Measurements from ENCODE around the gene ASMTL.

- no peak for TF ChIP-seq POLR2A (IDR thresholded peaks at IDR 0.05)
- TF ChIP-seq, protein P1, sequence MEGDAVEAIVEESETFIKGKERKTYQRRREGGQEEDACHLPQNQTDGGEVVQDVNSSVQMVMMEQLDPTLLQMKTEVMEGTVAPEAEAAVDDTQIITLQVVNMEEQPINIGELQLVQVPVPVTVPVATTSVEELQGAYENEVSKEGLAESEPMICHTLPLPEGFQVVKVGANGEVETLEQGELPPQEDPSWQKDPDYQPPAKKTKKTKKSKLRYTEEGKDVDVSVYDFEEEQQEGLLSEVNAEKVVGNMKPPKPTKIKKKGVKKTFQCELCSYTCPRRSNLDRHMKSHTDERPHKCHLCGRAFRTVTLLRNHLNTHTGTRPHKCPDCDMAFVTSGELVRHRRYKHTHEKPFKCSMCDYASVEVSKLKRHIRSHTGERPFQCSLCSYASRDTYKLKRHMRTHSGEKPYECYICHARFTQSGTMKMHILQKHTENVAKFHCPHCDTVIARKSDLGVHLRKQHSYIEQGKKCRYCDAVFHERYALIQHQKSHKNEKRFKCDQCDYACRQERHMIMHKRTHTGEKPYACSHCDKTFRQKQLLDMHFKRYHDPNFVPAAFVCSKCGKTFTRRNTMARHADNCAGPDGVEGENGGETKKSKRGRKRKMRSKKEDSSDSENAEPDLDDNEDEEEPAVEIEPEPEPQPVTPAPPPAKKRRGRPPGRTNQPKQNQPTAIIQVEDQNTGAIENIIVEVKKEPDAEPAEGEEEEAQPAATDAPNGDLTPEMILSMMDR (IDR thresholded peaks at IDR 0.05), result no peak
Observed at GRCh38 chrX:1449036-1449822, 3.5 kb downstream of the ASMTL start.

Data from right lobe of liver (tissue), 4 donors.